Osteocyte (in vitro differentiated cells): Measurements from ENCODE around the gene PLS3. TPM values are rescaled to one million over a fixed set of nuclear protein-coding genes. Genes with fewer than 3 reads are reported as not detected.
"Not testable (repeated sequence)": the region's sequence is repeated elsewhere in the genome, so short reads cannot be mapped to it uniquely, and the experiment has no call there.

Experiments used
- DNase-seq: peaks from one replicate; pipeline ENCODE4 v3.0.0; 2021; ENCODE audit warnings: mixed read lengths; ENCODE audit not compliant: unreplicated experiment; ENCODE audit errors: extremely low spot score
- H3K27ac Mint-ChIP-seq: one replicate; pipeline ENCODE4 v1.8.0; 2021; ENCODE audit warnings: mild to moderate bottlenecking, mixed read lengths; ENCODE audit not compliant: unreplicated experiment
- H3K27me3 Mint-ChIP-seq: one replicate; pipeline ENCODE4 v1.8.0; 2021; ENCODE audit warnings: mixed read lengths; ENCODE audit not compliant: unreplicated experiment
- H3K36me3 Mint-ChIP-seq: one replicate; pipeline ENCODE4 v1.8.0; 2021; ENCODE audit warnings: mixed read lengths; ENCODE audit not compliant: unreplicated experiment
- H3K4me1 Mint-ChIP-seq: one replicate; pipeline ENCODE4 v1.8.0; 2021; ENCODE audit warnings: mixed read lengths; ENCODE audit not compliant: unreplicated experiment
- H3K4me3 Mint-ChIP-seq: one replicate; pipeline ENCODE4 v1.8.0; 2021; ENCODE audit warnings: mild to moderate bottlenecking, moderate library complexity, mixed read lengths; ENCODE audit not compliant: unreplicated experiment
- H3K9me3 Mint-ChIP-seq: one replicate; pipeline ENCODE4 v1.8.0; 2021; ENCODE audit warnings: mixed read lengths; ENCODE audit not compliant: unreplicated experiment
- CTCF ChIP-seq: fragments of 200-600 bp; sonication (generic); IDR thresholded peaks from 2 replicates; pipeline ENCODE4 v1.5.0; 2021; ENCODE audit warnings: antibody characterized with exemption, mild to moderate bottlenecking, moderate library complexity
- total RNA-seq: library from RNA; stranded (reverse); gene quantifications from 2 replicates; pipeline ENCODE4 v1.2.1, GENCODE V29; 2021

The PLS3 gene
- total RNA-seq, 1 donor from 2014 or later: 530 TPM

GRCh38 chrX:115639334-115639880 is 78.4 kb downstream of the PLS3 start:
- peak overlapping the region; percentile 57 for H3K27ac Mint-ChIP-seq
- H3K4me3 Mint-ChIP-seq: no peak overlapping the region
- H3K9me3 Mint-ChIP-seq: no peaks in the 10 kb centered on the region
- DNase-seq: no peak
- no peak for TF ChIP-seq CTCF
- peaks cover 57% of the 10 kb centered on the region for H3K36me3 Mint-ChIP-seq
- peaks cover 50% of the 10 kb centered on the region for H3K4me1 Mint-ChIP-seq
- H3K27me3 Mint-ChIP-seq: no peaks in the 10 kb centered on the region

GRCh38 chrX:115642311-115642710 is 81.3 kb downstream of the PLS3 start:
- no peaks in the 10 kb centered on the region for H3K9me3 Mint-ChIP-seq
- H3K36me3 Mint-ChIP-seq: peaks cover 62% of the 10 kb centered on the region
- no peak for TF ChIP-seq CTCF
- peak overlapping the region; percentile 96 for H3K27ac Mint-ChIP-seq
- no peak overlapping the region for H3K4me3 Mint-ChIP-seq
- DNase-seq: no peak
- H3K4me1 Mint-ChIP-seq: peaks cover 34% of the 10 kb centered on the region
- no peaks in the 10 kb centered on the region for H3K27me3 Mint-ChIP-seq

GRCh38 chrX:115642895-115643530 is 82.0 kb downstream of the PLS3 start:
- H3K9me3 Mint-ChIP-seq: no peaks in the 10 kb centered on the region
- peak; percentile 91 for TF ChIP-seq CTCF
- H3K36me3 Mint-ChIP-seq: peaks cover 61% of the 10 kb centered on the region
- no peak for DNase-seq
- peaks cover 33% of the 10 kb centered on the region for H3K4me1 Mint-ChIP-seq
- peak overlapping the region; percentile 96 for H3K27ac Mint-ChIP-seq
- H3K4me3 Mint-ChIP-seq: peak overlapping the region; percentile 1
- H3K27me3 Mint-ChIP-seq: no peaks in the 10 kb centered on the region

GRCh38 chrX:115644397-115644796 is 83.4 kb downstream of the PLS3 start:
- H3K27me3 Mint-ChIP-seq, H3K4me3 Mint-ChIP-seq, DNase-seq, H3K9me3 Mint-ChIP-seq: not testable (repeated sequence)
- Mint-ChIP-seq H3K27ac (peak overlapping the region; percentile 96), H3K36me3 (peaks cover 63% of the 10 kb centered on the region), H3K4me1 (peaks cover 41% of the 10 kb centered on the region)

- H3K4me1 Mint-ChIP-seq: peaks cover 34% of the 10 kb centered on the region
- H3K27me3 Mint-ChIP-seq: no peaks in the 10 kb centered on the region
- no peak overlapping the region for H3K4me3 Mint-ChIP-seq
- peak overlapping the region; percentile 95 for H3K27ac Mint-ChIP-seq
- no peaks in the 10 kb centered on the region for H3K9me3 Mint-ChIP-seq
- DNase-seq: no peak
- TF ChIP-seq CTCF: no peak
- H3K36me3 Mint-ChIP-seq: peaks cover 66% of the 10 kb centered on the region
Measured at GRCh38 chrX:115649461-115650063, 88.6 kb downstream of the PLS3 start.
